ENCODE measurements around the gene CFAP100. TPM values are rescaled to one million over a fixed set of nuclear protein-coding genes. Genes with fewer than 3 reads are reported as not detected.
A peak's percentile ranks its signal among the peaks of the same experiment; 100 is the strongest.

Gene CFAP100
- total RNA-seq, 3 donors from 2014 or later = not detected

GRCh38 chr3:126475413-126476114 is 80.9 kb downstream of the CFAP100 start, which contains the start of gene ZXDC:
Gene ZXDC (minus strand): TSS chr3:126475891. CDS start chr3:126475865, 26 bp downstream.
- TF ChIP-seq CTCF (IDR thresholded peaks at IDR 0.05) = peak; percentile 44
- DNase-seq = peak; percentile 92 to 97 (median 97)
- H3K4me3 ChIP-seq = peak within 1 kb of the TSS; percentile 65
- H3K4me1 ChIP-seq (ENCODE audit: low read depth) = peaks cover 19% of the 10 kb centered on the region
- ATAC-seq = peak; percentile 92
- H3K36me3 ChIP-seq (ENCODE audit: low read depth) = peaks cover 4% of the 10 kb centered on the region
- intact Hi-C loops (cut with DNase I, micrococcal nuclease) = no loop called here
- no peaks in the 10 kb centered on the region for H3K9me3 ChIP-seq

DNA sequence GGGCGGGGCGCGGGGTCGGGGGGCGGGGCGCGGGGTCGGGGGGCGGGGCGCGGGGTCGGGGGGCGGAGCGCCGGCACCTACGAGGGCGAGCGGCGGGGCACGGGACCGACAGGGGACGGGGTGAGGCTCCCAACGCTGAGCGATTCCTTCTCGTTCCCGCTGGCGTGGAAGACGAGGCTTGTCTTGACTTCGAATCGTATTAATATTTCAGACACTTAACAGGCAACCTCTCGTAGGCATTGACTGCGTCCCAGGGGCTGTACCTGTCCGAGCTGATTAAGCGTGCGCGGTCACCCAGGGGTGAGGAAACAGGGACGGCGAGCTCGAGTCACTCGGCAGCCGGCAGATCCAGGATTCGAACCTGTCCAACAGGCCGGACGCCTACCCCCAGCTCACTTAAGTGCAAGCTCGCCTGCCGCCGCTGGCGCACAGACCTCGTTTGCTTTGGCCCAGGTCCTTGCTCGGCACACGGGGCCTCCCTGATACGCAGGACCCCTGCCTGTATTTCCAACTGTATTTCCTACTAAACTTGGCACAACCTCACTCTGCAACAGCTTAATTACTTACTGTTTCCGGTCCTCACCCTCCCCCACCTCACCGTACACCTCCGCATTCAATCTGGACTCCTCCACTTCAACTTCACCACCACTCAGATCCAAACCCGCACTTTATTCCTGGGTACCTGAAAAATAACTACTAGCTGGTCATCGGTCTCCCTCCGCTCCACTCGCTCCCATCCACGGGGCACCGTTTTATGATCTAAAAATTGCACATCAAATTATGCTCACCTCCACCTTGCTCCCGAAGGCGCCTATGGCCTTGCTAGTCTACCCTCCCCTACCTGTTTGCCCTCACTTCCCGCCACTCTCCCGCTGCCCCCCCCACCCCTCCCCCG is 81.7 kb downstream of the CFAP100 start:
- intact Hi-C loops (cut with DNase I, micrococcal nuclease) = no loop called here
- ATAC-seq (peak; percentile 27), DNase-seq (peak; percentile 37 to 87 (median 77))
- peaks cover 19% of the 10 kb centered on the region for H3K4me1 ChIP-seq (ENCODE audit: low read depth)
- TF ChIP-seq CTCF (IDR thresholded peaks at IDR 0.05) = no peak
- no peaks in the 10 kb centered on the region for H3K9me3 ChIP-seq
- peak overlapping the region; percentile 26 for H3K4me3 ChIP-seq
- H3K36me3 ChIP-seq (ENCODE audit: low read depth) = no peaks in the 10 kb centered on the region

GRCh38 chr3:126477061-126477380 is 82.3 kb downstream of the CFAP100 start:
- intact Hi-C loops (cut with DNase I, micrococcal nuclease) = no loop called here
- no peak for TF ChIP-seq CTCF (IDR thresholded peaks at IDR 0.05)
- peak in 1 of 3 donors; percentile 15 for DNase-seq
- H3K9me3 ChIP-seq = no peaks in the 10 kb centered on the region
- H3K4me3 ChIP-seq = no peak overlapping the region
- ATAC-seq = no peak
- H3K4me1 ChIP-seq (ENCODE audit: low read depth) = peaks cover 19% of the 10 kb centered on the region
- H3K36me3 ChIP-seq (ENCODE audit: low read depth) = no peaks in the 10 kb centered on the region

DNA sequence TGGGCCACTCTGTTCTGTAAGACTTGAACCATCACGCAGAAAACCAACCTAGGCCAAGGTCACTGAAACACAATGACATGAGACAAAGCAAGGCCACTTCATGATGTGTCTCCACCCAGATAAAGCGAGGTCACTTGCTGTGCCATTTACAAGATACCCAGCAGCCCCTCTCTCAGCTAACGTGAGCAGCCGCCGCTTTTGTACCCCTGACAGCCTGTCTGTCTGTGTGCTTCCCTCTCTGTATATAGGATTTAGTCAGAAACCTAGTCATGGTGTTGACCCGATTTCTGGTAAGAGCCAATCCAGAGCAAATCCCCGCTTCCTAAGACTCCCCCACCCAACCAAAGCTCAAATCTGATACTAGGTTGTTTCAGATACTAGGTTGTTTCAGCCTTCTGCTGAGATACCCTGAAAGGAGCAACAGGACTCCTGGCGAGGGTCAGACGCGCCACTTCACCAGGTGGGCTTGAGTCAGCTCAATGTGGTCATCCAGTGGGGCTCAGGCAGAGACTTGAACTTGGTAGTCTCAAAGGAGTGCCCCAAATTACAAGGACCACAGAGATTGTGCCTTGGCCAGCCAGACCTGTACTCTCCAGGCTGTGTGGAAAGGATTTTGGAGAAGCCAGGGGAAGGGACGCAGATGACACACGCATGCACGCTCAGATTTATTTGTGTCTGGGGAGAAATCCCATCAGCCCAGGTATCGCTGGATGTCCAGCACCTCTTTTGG is 84.0 kb downstream of the CFAP100 start:
- H3K4me1 ChIP-seq (ENCODE audit: low read depth) = peaks cover 8% of the 10 kb centered on the region

More for the DNA sequence above, 84.0 kb downstream of the CFAP100 start:
- DNase-seq (no peak), ATAC-seq (no peak)
- no peak overlapping the region for H3K4me3 ChIP-seq
- intact Hi-C loops (cut with DNase I, micrococcal nuclease) = no loop called here
- no peaks in the 10 kb centered on the region for H3K36me3 ChIP-seq (ENCODE audit: low read depth)
- H3K9me3 ChIP-seq = no peaks in the 10 kb centered on the region
- TF ChIP-seq CTCF (IDR thresholded peaks at IDR 0.05) = no peak

Data from mucosa of descending colon (tissue), 3 donors.